ENCODE measurements around the gene REEP5.

The REEP5 gene

DNA sequence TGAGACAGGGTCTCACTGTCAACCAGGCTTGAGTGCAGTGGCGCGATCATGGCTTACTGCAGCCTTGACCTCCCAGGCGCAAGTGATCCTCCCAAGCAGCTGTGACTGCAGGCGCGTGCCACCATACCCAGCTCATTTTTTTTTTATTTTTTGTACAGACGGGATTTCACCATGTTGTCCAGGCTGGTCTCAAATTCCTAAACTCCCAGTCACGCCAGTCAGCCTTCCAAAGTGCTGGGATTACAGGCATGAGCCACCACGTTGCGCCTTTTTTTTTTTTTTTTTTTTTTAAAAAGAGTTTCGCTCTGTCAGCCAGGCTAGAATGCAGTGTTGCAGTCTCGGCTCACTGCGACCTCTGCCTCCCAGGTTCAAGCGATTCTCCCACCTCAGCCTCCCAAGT is 88.1 kb downstream of the REEP5 start:
- DNase-seq (ENCODE audit: low spot score) = no peak

DNA sequence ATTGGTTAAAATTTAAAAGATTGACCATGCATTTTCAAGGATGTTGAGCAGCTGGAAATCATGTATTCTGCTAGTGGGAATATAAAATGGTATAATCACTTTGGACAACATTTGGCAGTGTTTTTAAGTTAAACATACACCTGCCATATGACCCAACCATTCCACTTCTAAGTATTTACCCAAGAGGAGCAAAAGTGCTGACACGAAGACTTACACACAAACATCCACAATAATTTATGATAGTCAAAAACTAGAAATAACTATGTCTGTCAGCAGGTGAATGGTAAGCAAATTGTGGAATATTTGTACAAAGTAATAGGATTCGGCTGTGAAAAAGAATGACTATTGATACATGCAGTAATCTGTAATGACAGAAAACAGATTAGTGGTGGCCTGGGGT is 91.6 kb downstream of the REEP5 start:
- DNase-seq (ENCODE audit: low spot score) = no peak

Measured in AG08395 (cell line).